Stimulated activated CD8-positive, alpha-beta memory T cell treated with anti-CD3 and anti-CD28 coated beads, Interleukin-7, amount 100 ng/mL, for 48 hours (primary cell): Measurements from ENCODE around the gene ALDH1A2.

Source experiments
- DNase-seq, 2 donors: peaks; one replicate each; pipeline ENCODE4 v3.0.0-alpha.2; 2020; ENCODE audit warnings: low read depth in 1 of 2; ENCODE audit errors: extremely low read depth in 1 of 2

The ALDH1A2 gene

GRCh38 chr15:57911247-57911646 lies 154.3 kb downstream of the ALDH1A2 start:
- DNase-seq, result no peak

- no peak for DNase-seq
Measured at GRCh38 chr15:57910672-57911071, 154.8 kb downstream of the ALDH1A2 start.

GRCh38 chr15:57909388-57909787 lies 156.1 kb downstream of the ALDH1A2 start:
- DNase-seq, result no peak

GRCh38 chr15:57903626-57904025 lies 161.9 kb downstream of the ALDH1A2 start:
- no peak for DNase-seq
